ENCODE data around the gene FADS2. TPM values are rescaled to one million over a fixed set of nuclear protein-coding genes. Genes with fewer than 3 reads are reported as not detected.

Gene FADS2
- total and polyA plus RNA-seq, 2 of the 13 experiments (the other 11 are each of a cell fraction or from before 2014, with no cell fraction given) = 90.1 to 124 TPM

DNA sequence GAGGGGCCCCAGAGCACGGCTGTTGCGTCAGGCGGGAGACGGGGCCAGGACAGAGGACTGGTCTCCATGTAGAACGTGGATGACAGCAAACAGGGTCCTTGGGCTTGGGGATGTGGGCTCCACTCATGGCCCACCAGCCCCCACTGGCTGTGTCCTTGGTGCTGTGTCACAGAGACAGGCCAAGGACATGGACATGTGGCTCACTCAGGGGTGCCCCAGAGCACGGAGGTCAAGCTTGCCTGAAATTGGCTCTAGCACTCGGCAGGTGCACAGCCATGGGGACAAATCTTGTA, 14.4 kb downstream of the FADS2 start:
- intact Hi-C loops (cut with micrococcal nuclease; ENCODE audit: unreplicated experiment) = no loop called here
- H3K79me2 ChIP-seq (ENCODE audit: insufficient read depth, low read length) = no peaks in the 10 kb centered on the region
- 97% methylated on average over 5 of the region's 7 CpGs for WGBS (ENCODE audit: low lambda C conversion rate)
- in situ Hi-C loops (cut with HindIII; ENCODE audit: extremely low pct_ligation_motif_present, low pct_unique_long_range_greater_than_20kb) = no loop called here
- FAIRE-seq (no peak), DNase-seq (ENCODE audit: low spot score) (no peak), ATAC-seq (no peak)
- no peaks in the 10 kb centered on the region for H4K20me1 ChIP-seq (ENCODE audit: insufficient read depth, low read length)
- no peak overlapping the region for H3K4me3 ChIP-seq (replicated peaks in 1 of 3; ENCODE audit: insufficient read depth in 1 of 3, low read depth in 2 of 3, low read length in 3 of 3)
- TF ChIP-seq KAT2B (IDR thresholded peaks at IDR 0.05; ENCODE audit: borderline replicate concordance, low read depth, low read length) = no peak
- TF ChIP-seq SATB2 (CRISPR knock-in tag; IDR thresholded peaks at IDR 0.05) = no peak
- TF ChIP-seq AHR (CRISPR knock-in tag; IDR thresholded peaks at IDR 0.05) = no peak
- TF ChIP-seq FOXP1 (IDR thresholded peaks at IDR 0.05) = no peak
- TF ChIP-seq FOXP1 (CRISPR knock-in tag; IDR thresholded peaks at IDR 0.05) = no peak
- TF ChIP-seq GFI1 (CRISPR knock-in tag; IDR thresholded peaks at IDR 0.05; ENCODE audit: borderline replicate concordance) = no peak
- TF ChIP-seq, protein P1, sequence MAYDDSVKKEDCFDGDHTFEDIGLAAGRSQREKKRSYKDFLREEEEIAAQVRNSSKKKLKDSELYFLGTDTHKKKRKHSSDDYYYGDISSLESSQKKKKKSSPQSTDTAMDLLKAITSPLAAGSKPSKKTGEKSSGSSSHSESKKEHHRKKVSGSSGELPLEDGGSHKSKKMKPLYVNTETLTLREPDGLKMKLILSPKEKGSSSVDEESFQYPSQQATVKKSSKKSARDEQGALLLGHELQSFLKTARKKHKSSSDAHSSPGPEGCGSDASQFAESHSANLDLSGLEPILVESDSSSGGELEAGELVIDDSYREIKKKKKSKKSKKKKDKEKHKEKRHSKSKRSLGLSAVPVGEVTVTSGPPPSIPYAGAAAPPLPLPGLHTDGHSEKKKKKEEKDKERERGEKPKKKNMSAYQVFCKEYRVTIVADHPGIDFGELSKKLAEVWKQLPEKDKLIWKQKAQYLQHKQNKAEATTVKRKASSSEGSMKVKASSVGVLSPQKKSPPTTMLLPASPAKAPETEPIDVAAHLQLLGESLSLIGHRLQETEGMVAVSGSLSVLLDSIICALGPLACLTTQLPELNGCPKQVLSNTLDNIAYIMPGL (CRISPR knock-in tag; IDR thresholded peaks at IDR 0.05; ENCODE audit: borderline replicate concordance in 1 of 2, low read depth in 1 of 2) = no peak
- no peak for TF ChIP-seq HES4 (CRISPR knock-in tag; IDR thresholded peaks at IDR 0.05; ENCODE audit: borderline replicate concordance)
- no peak for TF ChIP-seq ZKSCAN1 (IDR thresholded peaks at IDR 0.05; ENCODE audit: low read length)
- TF ChIP-seq ZSCAN20 (CRISPR knock-in tag; IDR thresholded peaks at IDR 0.05; ENCODE audit: borderline replicate concordance) = no peak
- no peak for TF ChIP-seq NCOA2 (CRISPR knock-in tag; IDR thresholded peaks at IDR 0.05)
- TF ChIP-seq FOXK2 (IDR thresholded peaks at IDR 0.05) = no peak
- TF ChIP-seq ZNF839 (CRISPR knock-in tag; IDR thresholded peaks at IDR 0.05; ENCODE audit: borderline replicate concordance) = no peak
- no peak for TF ChIP-seq ATM (IDR thresholded peaks at IDR 0.05; ENCODE audit: borderline replicate concordance)
- TF ChIP-seq ZNF557 (CRISPR knock-in tag; IDR thresholded peaks at IDR 0.05) = no peak
- no peak for TF ChIP-seq NFATC3 (CRISPR knock-in tag; IDR thresholded peaks at IDR 0.05)
- TF ChIP-seq, protein P2, sequence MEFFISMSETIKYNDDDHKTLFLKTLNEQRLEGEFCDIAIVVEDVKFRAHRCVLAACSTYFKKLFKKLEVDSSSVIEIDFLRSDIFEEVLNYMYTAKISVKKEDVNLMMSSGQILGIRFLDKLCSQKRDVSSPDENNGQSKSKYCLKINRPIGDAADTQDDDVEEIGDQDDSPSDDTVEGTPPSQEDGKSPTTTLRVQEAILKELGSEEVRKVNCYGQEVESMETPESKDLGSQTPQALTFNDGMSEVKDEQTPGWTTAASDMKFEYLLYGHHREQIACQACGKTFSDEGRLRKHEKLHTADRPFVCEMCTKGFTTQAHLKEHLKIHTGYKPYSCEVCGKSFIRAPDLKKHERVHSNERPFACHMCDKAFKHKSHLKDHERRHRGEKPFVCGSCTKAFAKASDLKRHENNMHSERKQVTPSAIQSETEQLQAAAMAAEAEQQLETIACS (CRISPR knock-in tag; IDR thresholded peaks at IDR 0.05) = no peak
- TF ChIP-seq ADNP (CRISPR knock-in tag; IDR thresholded peaks at IDR 0.05) = no peak
- TF ChIP-seq RELA (CRISPR knock-in tag; IDR thresholded peaks at IDR 0.05) = no peak
- peaks cover 3 to 49% of the 10 kb centered on the region in 2 experiments for H3K36me3 ChIP-seq (replicated peaks in 1 of 2; ENCODE audit: control insufficient read depth in 1 of 2, insufficient read depth in 2 of 2, low read length in 2 of 2)
- H3K27me3 ChIP-seq (ENCODE audit: control insufficient read depth in 1 of 2, insufficient read depth in 2 of 2, low read length in 2 of 2) = no peaks in the 10 kb centered on the region
- no peak overlapping the region for H3K9ac ChIP-seq (ENCODE audit: insufficient read depth, low read depth, low read length)
- peaks cover 11% of the 10 kb centered on the region; the same call in 1 of the 2 replicates for H3K4me1 ChIP-seq (ENCODE audit: insufficient read depth, low read length)
- H3K4me2 ChIP-seq (ENCODE audit: low read depth, low read length) = no peak overlapping the region
- no peak overlapping the region for H3K27ac ChIP-seq (ENCODE audit: extremely low read length, insufficient read depth, low read length)
- no TSS peak for BruUV-seq (replicated peaks)
- no peak overlapping the region for H2AFZ ChIP-seq (ENCODE audit: low read length)
- H3K9me3 ChIP-seq (ENCODE audit: low read length) = no peaks in the 10 kb centered on the region
- POLR2A ChIA-PET = no interaction called here
- CTCF ChIA-PET (ENCODE audit: low intra/inter-chr PET ratio, low total read pairs) = no interaction called here

Data from HepG2 (cell line).